NOMO-1 treated with DMSO at 0.1 percent for 48 hours (cell line): ENCODE measurements around the gene CGB8.
A peak's percentile ranks its signal among the peaks of the same experiment; 100 is the strongest.
"Not testable (repeated sequence)": the region's sequence is repeated elsewhere in the genome, so short reads cannot be mapped to it uniquely, and the experiment has no call there.

Experiments used
- DNase-seq: peaks from one replicate; lab custom pipeline; 2025; ENCODE audit not compliant: unreplicated experiment; lab: John Stamatoyannopoulos, UW

Gene CGB8

GRCh38 chr19:49049011-49049410, at the start of gene CGB8:
TSS of gene CGB8 (minus strand) at chr19:49049111. CDS start at chr19:49048739, 372 bp downstream.
- DNase-seq = not testable (repeated sequence)

DNA sequence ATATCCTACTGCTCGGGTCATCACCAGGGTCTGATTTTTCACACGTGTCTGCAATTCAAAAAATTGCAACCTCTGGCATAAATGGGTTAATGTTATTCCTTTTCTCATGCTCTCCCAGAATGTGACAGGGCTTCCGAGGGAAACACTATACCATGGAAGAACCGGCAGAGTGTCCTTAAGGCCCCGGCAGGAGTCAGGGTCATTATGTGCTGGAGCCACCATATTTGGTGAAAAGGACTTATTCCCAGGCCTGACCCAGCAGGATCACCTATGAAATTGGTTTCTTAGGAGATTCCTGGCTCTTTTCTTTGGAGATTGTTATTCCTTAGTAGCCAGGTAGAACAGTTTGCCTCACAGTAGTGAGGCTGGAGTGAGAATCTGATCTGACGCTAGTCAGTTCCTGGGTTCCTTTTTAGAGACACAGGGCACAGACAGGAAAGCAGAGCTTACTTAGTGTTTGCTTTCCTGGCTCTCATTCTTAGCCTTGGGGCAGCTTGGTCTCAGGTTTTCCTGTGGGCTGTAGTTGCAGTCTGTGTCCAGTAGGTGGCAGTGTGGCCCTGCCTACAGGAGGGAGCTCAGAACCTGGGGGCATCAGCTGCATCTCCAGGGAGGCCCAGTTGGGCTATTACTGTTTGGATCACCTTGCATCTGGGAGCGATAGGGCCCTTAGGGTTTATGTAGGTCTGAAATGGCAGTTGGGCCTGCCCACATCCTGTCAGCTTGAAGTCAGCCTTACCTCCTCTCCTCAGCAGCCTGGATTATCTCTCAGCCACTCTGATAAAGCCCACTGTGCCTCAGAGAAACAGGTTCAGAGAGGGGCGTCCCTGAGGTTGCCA, 48.8 kb upstream of the CGB8 start:
- DNase-seq = peak; percentile 71

DNA sequence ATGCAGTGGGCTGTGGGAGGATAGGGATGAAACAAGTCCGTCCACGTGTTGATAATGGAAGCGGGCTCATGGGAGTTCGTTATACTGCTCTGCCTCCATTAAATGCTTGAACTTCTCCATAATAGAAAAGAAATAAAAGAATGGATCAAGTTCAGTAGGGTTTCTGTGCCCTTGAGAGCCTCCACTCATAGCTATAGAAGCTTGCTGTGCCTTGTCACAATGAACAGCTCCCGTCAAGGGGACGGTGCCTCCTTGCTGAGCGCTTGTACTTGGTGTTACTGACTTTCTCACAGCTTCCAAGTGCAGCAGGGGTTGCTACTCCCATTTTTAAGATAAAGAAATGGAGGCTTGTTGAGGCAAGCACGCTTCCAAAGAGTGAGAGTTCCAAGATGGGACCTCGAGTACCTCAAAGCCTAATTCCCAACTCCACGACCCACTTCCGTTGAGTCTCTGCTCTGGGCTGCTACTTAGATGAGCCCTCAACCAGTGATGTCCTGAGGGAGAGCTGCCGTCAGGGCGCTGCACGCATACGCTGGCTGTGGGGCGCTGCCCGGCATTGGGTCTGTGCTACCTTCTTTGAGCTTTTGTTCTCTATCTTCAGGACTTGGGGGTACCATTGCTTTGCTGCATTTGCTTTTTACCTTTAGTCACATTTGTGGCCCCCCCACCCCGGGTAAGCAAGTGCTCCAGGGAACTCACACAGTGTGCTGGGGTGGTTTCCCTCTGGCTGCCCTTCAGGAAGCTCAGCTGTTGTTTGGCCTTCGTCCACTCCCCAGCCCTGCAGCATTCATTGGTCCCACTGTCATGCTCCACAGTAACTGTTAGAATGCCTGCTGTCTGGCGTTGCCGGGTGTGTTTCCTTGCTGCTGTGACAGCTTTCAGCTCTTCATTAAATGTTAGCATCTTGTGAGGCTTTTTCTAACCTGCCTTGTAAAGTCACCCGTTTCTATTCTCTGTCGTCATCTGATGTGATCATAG, 45.9 kb upstream of the CGB8 start:
- no peak for DNase-seq

GRCh38 chr19:49092686-49093085, 43.8 kb upstream of the CGB8 start:
- DNase-seq = no peak

- DNase-seq = no peak
Measured at GRCh38 chr19:49091391-49092038, 42.6 kb upstream of the CGB8 start.

DNA sequence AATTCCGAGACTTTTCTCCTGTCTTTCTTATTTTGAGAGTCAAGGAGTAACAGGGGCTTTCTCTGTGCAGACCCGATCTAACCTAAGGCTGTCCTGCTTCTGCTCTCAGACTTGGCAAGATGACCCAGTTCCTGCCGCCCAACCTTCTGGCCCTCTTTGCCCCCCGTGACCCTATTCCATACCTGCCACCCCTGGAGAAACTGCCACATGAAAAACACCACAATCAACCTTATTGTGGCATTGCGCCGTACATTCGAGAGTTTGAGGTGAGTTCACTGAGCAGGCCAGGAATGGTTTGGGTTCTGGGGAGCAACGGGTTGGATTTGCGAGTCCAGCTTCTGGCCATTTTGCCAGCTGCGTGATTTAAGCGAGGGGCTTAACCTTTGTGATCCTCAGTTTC, 37.4 kb upstream of the CGB8 start:
- DNase-seq = no peak

DNA sequence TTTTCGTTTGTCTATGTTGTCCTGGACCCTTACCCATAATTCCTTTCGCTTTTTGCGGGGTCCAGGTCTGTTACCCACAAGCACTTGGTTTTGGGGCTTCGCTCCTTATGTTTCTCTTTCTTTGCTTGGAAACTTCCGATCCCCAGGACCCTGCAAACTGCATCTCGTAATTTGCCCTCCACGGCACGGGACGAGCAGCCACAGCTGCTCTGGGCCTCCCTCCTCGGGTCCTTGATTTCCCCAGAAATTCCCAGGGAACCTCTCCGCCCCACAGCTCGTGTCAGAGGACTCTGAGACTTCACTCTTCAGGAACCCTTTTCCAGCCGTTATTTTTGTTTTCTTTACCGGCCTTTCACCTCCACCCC, 36.9 kb upstream of the CGB8 start:
- DNase-seq = no peak

- peak; percentile 99 for DNase-seq
Measured at GRCh38 chr19:49085020-49085867, 36.3 kb upstream of the CGB8 start, which contains the start of gene SNRNP70. TSS of gene SNRNP70 (plus strand) at chr19:49085451. CDS start at chr19:49086415, 964 bp downstream.

DNA sequence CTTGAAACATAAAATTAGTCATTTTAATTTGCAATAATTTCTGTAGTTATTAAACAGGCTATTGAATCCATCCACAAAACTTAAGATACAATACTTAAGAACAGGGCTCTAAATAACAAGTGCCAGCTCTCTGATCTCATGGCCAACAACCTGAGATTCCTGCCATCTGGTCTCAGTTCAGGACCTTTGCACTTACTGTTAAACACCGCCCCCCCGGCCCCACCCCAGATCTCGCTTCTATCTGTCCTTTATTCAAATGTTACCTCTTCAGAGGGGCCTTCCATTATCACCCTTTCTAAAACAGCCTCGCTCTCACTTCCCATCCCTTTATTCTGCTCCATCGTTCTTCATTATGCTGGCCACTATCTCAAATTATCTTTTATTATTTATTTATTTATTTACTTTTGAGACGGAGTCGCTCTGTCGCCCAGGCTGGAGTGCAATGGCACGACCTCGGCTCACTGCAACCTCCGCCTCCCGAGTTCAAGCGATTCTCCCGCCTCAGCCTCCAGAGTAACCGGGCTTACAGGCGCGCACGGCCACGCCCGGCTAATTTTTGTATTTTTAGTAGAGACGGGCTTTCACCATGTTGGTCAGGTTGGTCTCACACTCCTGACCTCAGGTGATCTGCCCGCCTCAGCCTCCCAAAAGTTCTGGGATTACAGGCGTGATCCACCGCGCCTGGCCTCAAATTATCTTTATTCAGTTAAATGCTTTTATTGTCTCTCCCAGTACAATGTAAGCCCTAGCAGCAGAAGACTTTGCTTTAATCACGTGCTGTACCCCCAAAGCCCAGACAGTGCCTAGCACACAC, 35.5 kb upstream of the CGB8 start:
- no peak for DNase-seq

DNA sequence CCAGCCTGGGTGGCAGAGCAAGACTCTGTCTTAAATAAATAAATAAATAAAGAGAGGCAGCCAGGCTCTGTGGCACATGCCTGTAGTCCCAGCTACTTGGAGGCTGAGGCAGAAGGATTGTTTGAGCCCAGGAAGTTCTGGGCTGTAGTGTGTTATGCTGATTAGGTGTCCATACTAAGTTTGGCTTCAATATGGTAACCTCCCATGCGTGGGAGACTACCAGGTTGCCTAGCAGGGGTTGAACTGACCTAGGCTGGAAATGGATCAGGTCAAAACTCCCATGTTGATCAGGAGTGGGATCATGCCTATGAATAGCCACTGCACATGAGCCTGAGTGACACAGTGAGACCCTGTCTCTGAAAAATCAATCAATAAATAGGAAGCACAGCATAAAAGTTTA, 32.4 kb upstream of the CGB8 start:
- no peak for DNase-seq

DNA sequence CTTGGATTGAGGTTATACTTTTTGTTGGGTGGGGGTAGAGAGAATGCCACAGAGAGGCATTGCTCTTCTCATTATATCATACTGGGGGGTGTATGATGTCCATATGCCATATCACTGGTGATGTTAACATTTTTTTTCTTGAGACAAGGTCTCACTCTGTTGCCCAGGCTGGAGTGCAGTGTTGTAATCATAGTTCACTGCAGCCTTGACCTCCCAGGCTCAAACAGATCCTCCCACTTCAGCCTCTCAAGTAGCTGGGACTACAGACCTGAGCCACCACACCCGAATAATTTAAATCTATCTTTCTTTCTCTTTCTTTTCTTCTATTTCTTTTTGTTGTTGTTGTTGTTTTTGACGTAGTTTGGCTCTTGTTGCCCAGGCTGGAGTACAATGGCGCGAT, 31.5 kb upstream of the CGB8 start:
- DNase-seq = no peak

GRCh38 chr19:49074869-49075268, 26.0 kb upstream of the CGB8 start:
- not testable (repeated sequence) for DNase-seq

GRCh38 chr19:49073514-49074378, 24.8 kb upstream of the CGB8 start:
- peak; percentile 18 for DNase-seq

DNA sequence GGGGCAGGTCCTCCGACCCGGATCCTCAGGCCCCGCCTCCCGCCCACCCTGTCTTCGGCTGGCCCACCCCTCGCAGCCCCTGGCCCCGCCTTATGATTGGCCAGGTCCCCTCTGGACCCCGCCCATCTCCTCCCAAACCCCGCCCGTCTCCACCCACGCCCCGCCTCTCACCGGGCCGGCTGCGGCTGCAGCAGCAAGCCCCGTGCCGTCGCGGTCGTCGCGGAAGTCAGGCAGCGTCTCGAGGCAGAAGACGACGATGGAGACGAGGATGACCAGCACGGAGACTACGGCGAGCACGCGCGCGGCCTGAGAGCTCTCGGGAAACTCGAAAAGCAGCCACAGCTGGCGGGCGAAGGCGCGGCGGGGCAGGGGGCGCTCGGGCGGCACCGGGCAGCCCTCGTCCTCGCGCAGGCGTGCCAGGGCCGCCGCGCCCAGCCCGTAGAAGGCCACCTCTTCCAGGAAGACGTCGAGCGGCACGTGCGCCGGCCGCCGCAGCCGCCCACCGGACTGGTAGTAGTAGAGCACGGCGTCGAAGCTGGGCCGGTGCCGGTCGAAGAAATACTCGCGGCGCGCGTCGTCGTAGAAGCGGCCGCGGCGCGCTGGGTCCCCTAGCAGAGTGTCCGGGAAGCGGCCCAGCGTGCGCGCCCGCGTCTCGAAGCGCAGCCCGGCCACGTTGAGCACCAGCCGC, 23.1 kb upstream of the CGB8 start:
- DNase-seq = no peak

- DNase-seq = no peak
Measured at GRCh38 chr19:49070416-49070815, 21.5 kb upstream of the CGB8 start.

GRCh38 chr19:49069026-49069425, 20.1 kb upstream of the CGB8 start:
- no peak for DNase-seq

- DNase-seq = no peak
Measured at GRCh38 chr19:49067554-49067953, 18.6 kb upstream of the CGB8 start.

DNA sequence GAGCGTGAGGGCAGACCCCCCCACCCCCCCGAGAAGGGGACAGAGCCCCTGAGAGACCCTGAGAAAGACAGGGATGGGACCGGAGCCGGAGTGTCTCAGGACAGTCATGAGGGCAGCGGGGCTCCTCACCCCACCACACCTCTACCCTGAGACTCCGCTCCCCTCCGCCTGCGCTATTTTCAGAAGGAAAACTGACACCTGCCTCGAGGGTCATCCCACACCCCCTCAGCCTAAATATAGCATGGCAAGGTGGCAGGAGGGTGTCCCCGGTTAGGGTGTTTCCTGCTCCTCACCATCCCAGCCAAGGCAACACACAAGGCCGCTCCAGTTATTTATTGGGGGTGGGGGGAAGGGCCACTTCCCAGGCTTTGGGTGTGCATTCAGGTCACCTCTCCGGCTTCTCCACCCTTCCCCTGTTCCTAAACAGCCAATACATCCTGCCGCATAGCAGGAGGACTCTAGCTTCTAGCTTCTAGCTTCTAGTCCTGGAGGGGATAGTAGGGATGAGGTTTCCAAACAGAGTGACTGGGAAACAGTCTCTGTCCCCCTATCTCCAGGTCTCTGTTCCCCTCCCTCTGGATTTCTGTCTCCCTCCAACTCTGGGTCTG, 17.1 kb upstream of the CGB8 start:
- no peak for DNase-seq
